Medulla oblongata (tissue), 1 donor: Measurements from ENCODE around the gene HPCA.

ENCODE experiments used
- DNase-seq: peaks from one replicate; pipeline ENCODE4 v3.0.0-alpha.2; 2015; ENCODE audit errors: extremely low spot score

HPCA gene

GRCh38 chr1:32871364-32872191 is 14.7 kb upstream of the HPCA start:
- DNase-seq, result no peak

- DNase-seq, result no peak
Observed at GRCh38 chr1:32872192-32872460, 14.2 kb upstream of the HPCA start.

- DNase-seq, result no peak
Observed at GRCh38 chr1:32873484-32873883, 12.8 kb upstream of the HPCA start.

- no peak for DNase-seq
Observed at GRCh38 chr1:32874860-32875752, 11.2 kb upstream of the HPCA start.

GRCh38 chr1:32876341-32877210 is 9.7 kb upstream of the HPCA start:
- peak; percentile 41 for DNase-seq

- DNase-seq, result no peak
Observed at GRCh38 chr1:32877211-32878110, 8.8 kb upstream of the HPCA start.

GRCh38 chr1:32878183-32878582 is 8.1 kb upstream of the HPCA start:
- DNase-seq, result no peak

GRCh38 chr1:32878637-32879041 is 7.7 kb upstream of the HPCA start:
- DNase-seq, result no peak

- no peak for DNase-seq
Observed at GRCh38 chr1:32881291-32881690, 5.0 kb upstream of the HPCA start.

- peak; percentile 54 for DNase-seq
Observed at GRCh38 chr1:32881871-32882850, 4.1 kb upstream of the HPCA start.

GRCh38 chr1:32883338-32884031 is 2.8 kb upstream of the HPCA start:
- DNase-seq, result no peak

GRCh38 chr1:32884032-32884372 is 2.3 kb upstream of the HPCA start:
- no peak for DNase-seq

GRCh38 chr1:32884726-32885125 is 1.6 kb upstream of the HPCA start:
- DNase-seq, result no peak

- no peak for DNase-seq
Observed at GRCh38 chr1:32885676-32886003, 651 bp upstream of the HPCA start.

- DNase-seq, result no peak
Observed at GRCh38 chr1:32886828-32887414, 630 bp downstream of the HPCA start.

GRCh38 chr1:32887623-32888022 is 1.3 kb downstream of the HPCA start:
- DNase-seq, result no peak

GRCh38 chr1:32888134-32888533 is 1.8 kb downstream of the HPCA start:
- DNase-seq, result no peak

- no peak for DNase-seq
Observed at GRCh38 chr1:32888677-32889420, 2.6 kb downstream of the HPCA start.
